ENCODE measurements around the gene SPATA45. TPM values are rescaled to one million over a fixed set of nuclear protein-coding genes. Genes with fewer than 3 reads are reported as not detected.

Gene SPATA45
- total and polyA plus RNA-seq, 2 of the 8 experiments (the other 6 are each of a cell fraction or from before 2014, with no cell fraction given) = 0.21 to 0.65 TPM

- TF ChIP-seq ATF3 (IDR thresholded peaks at IDR 0.05; ENCODE audit: insufficient read depth, low read depth, low read length) (no peak), SIN3A (conservative IDR thresholded peaks at IDR 0.05 in 1 of 2, IDR thresholded peaks at IDR 0.05 in 1 of 2; ENCODE audit: low read depth in 1 of 2, low read length in 2 of 2) (no peak), ASH2L (IDR thresholded peaks at IDR 0.05; ENCODE audit: low read length) (no peak), EP300 (IDR thresholded peaks at IDR 0.05; ENCODE audit: borderline replicate concordance in 1 of 2, low read depth in 2 of 2, low read length in 2 of 2) (no peak)
Observed at GRCh38 chr1:212873518-212873917, 26.1 kb upstream of the SPATA45 start (continued).

Measured in H1 (cell line).